ENCODE measurements around the gene MYL7.

Gene MYL7

DNA sequence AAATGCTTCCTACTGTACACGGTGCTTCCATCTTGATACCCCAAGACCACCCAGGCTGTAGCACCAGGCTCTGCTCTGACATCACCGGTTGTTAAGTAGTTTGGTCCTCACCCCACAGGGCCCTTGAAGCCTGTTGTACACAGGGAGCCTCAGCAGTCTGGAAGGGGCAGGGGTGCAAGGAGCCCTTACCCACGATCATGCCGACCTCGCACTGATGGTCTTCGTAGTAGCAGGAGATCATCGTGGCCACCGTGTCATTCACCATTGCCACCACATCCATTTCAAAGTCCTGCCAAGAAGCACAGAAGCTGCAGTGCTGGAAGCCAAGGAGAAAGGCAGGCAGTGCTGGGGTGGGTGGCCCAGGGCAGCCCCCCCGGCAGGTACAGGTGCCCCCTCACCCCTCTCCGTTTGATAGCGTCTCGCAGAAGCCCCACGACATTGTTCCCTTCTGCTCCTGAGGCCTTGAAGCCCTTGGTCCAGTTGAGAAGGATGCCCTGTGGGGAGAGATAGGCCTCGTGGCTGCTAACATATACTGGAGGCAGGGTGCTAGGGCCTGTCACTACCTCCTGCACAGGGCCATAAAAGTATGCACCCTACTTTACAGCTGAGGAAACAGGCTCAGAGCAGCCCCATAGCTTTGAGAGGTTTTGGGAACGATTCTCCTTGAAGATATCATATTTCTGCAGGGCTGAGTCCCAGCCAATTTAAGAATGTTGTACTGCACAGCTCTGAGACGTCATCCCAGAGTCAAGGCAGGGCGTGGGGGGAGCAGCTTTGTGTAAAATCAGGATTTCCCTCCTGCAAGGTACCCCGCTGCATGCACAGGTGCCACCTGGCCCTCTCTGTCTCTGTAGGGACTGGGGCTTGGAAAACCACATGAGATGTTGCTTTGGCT, 8.7 kb upstream of the MYL7 start:
- no peak for DNase-seq

DNA sequence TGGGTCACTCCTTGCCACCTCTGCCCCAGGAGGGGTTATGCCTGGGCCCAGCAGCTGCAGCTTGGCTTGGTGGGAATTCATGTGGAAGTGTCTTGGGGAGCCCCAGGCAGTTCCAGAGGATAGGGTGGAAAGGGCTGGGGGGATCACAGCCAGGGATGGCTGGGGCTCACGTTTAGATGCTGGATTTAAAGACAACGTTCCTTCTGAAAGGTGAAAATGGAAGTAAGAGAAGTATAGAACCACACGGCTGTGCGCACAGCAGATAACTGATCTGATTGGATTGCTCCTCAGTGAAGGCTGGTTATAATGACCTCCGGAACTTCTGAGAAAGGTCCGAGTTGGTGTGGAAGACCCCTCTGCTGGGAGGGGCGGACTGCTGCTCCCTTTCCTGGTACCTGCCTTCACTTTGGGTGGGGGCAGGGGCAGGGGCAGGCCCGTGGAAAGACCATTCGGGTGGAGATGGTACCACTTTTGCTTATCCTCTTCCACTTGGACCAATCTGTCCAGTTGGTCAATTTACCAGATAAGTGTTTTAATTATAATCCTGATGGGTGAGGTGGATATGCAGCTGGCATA, 7.9 kb upstream of the MYL7 start:
- DNase-seq: no peak

DNA sequence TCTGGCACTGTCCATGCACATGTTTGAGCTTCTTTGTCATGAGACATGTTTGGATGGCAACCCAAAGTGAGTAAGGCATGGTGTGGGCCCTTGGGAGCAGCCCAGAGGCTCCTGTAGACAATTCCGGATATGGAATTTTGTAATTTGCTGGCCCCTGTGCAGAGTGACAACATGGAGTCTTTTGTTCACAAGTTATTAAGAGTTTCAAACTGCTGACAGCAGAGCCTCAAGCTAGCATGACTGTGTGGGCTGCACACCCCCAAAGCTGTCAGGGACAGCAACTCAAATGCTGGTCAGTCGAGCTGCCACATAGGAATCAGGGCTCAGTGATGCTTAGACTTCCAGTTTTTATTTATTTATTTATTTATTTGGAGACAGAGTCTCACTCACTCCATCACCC, 7.0 kb upstream of the MYL7 start:
- no peak for DNase-seq

DNA sequence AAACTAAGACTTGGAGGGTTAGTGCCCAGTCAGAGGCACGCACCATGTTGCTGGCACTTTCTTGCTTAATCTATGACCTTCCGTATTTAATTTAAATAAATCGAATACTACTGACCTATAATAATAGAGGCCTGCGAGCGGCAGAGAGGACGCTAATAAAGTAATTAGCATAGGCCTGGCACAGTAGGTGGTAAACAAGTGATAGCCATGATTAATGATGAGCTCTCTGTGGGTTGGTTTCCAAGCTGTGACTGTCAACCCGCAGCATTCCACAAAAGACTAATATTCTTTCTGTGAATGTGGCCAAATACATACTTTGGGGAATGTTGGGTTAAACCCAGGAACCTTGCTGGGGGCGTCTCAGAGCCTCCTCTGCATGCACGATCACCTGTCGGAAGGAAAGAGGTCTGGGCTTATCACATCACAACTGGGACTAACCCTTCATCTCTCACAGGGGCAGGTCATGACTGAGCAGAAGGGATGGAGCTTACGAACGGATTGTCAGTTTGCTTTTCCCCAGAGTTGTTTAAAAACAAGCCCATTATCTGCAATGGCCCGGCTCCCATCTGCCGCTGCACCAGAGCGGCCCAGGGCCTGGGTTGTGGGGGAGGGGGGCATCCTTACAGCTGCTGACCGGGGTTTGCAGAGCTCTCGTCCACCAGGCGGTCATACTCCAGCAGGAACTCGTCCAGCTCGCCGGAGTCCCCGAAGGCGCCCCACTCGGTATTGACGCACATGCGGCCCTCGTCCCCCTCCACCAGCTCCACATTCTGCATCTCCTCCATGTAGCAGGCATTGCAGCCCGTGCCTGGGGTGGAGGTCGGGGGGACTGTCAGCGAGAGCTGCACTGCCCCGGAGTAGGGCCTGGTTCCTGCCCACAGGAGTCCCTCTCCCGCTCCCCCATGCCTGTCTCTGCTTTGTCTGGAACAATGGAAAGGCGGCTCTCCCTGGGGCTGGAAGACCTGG, 6.2 kb upstream of the MYL7 start:
- DNase-seq: no peak

DNA sequence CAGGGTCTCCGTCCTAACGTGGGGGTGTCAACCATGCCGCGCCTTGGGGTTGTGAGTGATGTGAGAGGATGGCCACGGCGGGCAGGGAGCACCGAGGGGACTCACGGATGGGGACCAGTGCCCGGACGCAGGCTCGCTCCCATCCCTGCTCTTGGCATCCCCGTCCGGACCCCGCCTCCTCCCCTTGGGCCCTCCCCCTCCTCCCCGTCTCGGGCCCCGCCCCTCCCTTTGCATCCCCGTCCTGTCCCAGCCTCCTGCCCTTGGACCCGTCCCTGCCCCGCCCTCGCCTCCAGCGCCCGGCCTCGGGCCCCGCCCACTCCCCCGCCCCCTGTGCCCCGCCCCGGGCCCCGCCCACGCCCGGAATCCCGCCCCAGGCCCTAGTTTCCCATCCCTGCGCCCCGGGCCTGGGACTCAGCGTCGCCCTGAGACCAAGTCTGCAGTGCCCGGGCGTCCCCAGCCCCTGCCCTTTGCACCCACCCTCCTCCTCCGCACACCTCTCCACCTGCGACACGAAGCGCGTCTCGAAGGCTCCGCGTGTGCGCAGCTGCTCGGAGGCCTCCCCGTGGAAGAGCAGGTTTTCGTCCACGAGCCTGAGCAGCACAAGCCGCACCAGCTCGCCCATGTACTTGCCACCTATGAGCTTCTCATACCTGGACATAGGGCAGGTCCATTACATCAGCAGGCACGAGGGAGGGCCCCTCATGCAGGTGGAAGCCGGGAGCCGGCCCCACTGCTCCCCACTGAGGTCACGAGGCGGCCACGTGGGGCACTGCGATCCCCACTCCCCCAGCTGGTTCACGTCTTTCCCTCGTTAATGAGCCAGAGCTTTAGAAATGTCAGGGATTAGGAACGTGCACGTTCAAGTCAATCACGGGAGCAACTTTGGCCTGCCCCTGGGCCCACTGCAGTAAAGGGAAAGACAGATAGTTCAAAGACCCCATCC, 5.1 kb upstream of the MYL7 start:
- DNase-seq: peak; percentile 66 to 67

DNA sequence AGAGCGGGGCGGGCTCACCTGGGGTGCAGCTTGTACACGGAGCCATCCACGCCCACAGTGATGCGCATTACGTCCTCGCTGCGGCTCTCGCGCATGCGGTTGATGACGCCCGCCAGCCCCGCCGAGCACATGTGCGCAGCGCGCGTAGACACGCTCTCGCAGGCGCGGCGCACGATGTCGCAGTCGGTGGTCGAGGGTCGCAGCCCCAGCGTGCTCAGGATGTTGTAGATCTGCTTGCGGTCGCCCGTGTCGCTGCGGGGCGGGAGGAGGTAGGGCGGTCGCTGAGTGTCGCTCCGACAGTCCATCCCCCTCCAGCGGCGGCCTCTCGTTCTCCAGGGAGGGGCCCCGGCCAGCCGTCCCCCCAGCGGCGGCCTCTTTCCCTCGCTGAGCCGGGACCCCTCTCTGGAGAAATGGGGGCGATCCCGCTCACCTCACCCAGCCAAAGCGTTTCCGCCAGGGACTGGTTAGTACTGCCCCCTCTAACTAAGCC, 4.4 kb upstream of the MYL7 start:
- DNase-seq: peak; percentile 61 to 78

DNA sequence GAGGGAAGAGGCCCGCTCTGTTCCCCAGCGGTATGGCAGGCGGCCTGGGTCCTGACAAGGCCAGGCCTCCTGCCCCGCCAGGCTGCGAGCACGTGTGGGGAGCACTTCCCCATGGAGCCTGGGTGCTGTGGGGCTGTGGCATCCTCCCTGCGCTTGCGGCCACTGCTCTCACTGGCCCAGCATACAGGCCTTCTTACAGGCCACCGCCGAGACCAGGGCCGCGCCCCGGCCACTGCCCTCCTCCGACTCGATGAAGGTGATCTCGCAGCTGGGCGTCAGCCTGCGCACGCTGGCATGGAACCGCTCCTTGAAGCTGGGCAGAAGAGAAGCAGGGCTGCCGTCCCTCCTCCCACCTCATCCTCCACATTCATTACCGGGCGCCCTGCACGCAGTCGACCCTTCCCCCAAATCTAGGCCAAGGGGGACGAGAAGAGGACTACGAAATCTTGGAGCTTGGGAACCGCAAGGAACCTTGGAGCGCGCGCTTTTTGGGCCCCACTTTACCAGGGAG, 3.9 kb upstream of the MYL7 start:
- peak in 1 of 2 experiments; percentile 2 for DNase-seq

DNA sequence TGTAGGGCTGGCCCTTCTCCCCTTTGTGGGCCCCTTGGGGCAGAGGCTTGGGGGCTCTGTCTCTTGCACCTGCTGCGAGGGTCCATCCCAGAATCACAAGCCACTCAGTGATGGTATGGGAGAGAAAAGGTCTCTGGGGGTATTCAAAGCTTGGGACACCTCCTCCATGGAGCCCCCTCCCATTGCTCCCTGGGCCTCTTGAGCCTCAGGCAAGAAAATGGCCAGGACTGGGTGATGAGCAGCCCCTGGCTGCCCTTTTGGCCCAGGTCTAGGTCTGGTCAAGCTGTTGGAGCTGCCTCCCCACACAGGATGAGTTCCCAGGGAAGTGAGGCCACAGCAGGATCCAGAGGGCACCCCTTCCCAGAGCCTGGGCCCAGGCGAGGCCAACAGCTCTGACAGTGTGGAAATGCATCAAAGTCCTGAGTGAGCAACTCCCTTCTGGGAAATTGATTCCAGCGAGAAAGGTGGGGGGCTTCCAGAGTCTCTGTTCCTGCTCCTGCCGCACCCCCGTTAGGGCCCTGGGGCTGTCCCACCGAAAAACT, 3.4 kb upstream of the MYL7 start:
- DNase-seq: no peak

DNA sequence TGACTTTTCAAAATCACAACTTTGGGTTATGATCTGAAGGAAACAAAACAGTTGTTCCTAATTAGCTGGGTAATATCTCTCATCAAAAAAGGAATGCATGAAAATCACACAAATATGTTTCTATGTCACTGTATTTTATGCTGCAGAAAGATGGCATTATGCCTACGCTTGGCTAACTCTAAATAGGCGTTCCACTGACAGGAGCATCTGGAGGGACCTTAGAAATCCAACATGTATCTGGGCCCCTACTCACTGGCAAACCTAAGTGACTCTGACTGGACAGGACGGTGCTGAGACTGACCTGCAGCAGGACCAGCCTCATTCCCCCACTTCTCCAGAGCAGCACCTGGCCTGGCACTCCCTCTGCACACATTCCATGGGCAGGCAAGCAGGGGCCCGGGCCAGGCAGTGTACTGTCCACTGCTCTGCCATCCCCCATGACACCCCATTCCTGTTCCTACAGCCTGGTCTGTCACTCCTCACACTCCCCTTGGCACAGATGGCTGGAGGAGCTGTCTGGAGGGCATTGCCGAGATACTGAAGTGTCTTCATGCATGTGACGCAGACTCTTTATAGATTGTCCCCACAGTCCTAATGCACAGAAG, 2.6 kb upstream of the MYL7 start:
- no peak for DNase-seq

DNA sequence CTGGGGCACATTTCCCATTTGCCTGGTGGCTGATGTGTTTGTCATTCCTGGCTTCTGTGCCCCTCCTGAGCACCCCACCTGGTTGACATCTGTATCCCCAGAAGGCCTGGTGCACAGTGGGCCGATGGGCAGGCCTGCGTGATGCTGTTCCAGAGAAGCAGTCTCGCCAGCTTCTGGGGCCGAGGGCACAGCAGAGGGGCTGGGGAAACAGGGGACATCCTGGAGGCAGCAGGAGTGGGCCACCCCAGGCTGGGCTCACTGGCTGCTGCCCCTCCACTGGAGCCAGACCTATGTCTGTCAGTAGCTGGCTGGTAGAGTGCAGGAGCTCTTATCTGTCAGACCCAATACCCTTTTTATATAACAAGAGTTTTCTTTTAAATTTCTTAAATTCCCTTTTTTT, 896 bp upstream of the MYL7 start:
- DNase-seq: no peak

DNA sequence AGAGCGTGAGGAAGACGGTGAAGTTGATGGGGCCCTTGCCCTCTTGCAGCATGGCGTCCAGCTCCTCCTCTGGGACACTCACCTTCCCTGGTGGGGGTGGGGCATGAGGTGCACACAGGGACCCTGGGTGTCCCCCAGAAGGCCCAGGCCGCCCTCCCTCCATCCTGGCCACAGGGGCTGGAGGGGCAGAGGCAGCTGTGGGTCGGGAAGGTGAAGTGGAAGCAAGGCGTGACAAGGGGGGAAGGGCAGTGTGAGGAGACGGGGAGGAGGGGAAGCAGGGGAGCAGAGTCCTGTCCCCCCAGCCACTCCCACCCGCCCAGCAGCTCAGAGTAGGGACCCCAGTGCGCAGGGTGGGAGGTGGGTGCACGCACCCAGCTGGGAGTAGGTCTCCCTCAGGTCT, 791 bp downstream of the MYL7 start:
- DNase-seq: no peak

DNA sequence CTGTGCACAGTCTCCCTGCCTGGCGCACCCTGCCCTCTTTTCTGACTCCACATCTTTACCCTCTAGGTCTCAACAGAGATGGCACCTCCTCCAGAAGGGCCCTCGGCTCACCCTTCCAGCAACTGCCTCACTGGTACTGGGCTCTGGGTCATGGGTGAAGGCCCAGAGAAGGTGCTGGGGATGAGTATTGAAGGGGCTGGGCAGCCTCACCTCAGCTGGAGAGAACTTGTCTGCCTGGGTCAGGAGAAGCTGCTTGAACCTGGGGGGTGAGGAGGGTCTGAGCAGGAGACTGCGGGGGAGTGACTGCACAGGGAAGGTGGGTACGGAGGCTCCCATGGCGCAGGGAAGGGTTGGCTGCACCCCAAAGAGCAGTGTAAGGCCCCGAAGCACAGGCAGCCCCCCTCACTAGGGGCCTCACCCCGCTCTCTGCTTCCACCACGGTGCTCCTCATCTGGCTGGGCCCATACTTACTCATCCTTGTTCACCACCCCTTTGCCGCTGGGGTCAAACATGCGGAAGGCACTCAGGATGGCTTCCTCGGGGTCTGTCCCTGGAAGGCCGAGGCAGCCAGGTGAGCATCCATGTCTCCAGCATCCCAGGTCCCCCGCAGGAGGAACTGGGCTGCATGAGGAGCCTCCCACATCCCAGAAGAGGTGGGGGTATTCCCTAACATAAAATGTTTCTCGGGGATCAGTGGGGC, 1.7 kb downstream of the MYL7 start:
- DNase-seq: no peak

DNA sequence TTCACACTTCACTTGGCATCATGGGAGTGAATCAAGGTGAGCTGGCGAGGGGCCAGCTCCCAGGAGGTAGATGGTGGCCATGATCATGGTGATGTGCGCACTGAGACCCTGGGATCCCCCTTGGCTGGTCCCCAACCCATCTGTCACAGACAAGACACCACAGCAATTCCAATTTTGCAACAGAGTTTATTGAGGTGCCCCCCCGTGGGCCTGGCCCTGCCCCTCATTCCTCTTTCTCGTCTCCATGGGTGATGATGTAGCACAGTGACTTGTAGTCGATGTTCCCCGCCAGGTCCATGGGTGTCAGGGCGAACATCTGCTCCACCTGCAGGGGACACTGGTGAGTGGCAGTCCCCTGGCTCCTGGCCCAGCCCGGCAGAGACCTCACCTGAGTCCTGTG, 2.4 kb downstream of the MYL7 start:
- DNase-seq: no peak

DNA sequence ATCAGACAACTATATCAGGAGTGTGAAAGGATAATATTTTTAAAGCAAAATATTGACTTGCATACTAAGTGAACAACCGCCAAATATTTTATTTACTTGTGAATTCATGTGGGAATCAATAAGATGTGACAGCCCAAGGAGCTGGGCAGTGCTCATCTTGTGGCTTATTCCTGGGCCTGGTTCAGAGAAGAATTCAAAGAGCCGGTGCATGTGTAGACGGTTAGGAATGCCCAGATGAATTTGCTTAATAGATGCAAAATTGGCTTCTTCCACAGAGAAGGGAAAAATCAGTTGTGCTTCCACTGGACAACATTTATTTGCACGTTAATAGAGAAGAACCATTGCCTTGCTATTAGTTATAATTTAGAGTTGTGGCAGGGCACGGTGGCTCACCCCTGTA, 4.4 kb downstream of the MYL7 start:
- no peak for DNase-seq

DNA sequence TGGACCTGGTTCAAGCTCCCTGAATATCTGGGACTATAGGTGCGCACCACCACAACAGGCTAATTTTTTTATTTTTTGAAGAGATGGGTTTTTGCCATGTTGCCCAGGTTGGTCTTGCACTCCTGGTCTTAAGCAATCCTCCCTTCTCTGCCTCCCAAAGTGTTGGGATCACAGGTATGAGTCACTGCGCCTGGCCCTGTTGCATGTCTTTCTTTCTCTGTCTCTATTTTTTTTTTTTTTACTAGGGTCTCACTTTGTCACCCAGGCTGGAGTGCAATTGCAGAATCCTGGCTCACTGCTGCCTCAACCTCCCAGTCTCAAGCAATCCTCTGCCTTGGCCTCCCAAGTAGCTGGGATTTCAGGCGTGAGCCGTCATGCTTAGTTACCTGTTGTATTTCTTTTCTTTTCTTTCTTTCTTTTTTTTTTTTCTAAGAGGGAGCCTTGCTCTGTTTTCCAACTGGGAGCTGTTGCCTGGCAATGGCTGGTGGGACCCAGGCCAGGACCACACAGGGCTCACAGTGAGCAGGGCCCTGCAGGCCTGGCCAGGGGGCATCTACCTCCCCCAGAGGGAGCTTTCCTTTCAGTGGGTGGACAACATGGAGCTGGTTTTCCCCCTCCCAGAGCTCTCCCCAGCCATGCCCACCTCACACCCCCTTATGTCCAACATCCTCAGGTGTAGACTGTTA, 6.0 kb downstream of the MYL7 start:
- DNase-seq: no peak

DNA sequence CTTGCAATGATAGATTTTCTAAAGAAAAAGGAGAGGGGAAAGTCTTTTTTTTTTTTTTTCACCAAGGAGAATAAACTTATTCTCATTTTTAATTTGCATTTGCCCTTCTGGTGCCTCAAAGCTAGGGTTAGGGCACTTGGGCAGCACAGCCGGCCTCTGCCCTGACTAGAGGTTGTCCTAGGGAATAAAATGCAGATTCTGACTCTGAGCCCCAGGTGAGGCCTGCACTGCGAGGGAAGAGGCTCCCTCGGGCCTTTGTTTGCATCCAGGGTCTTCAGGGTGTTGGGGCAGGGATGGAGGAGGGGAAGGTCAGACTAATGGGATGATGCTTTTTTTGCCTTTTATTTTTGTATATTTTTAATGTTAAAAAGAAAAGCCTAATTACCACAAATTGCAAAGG, 7.8 kb downstream of the MYL7 start:
- DNase-seq: no peak

DNA sequence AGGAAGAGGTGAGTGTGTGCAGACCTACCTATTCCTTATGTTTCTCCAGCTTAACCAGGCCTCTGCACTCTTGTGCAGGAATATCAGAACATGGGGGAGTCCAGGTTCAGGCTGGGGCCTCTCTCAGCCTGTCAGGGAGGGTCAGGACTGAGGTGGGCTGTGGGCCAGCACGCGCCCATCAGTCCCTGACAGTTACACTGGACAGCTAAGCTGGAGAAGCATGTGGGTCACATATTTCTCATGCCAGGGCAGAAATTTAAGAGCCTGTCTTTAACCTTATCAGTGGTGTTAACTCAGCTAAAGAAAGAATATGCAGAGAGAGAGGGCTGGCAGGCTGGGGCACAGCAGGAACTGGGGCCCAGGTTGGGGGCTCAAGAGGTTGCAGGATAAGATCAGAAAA, 9.1 kb downstream of the MYL7 start:
- no peak for DNase-seq

DNA sequence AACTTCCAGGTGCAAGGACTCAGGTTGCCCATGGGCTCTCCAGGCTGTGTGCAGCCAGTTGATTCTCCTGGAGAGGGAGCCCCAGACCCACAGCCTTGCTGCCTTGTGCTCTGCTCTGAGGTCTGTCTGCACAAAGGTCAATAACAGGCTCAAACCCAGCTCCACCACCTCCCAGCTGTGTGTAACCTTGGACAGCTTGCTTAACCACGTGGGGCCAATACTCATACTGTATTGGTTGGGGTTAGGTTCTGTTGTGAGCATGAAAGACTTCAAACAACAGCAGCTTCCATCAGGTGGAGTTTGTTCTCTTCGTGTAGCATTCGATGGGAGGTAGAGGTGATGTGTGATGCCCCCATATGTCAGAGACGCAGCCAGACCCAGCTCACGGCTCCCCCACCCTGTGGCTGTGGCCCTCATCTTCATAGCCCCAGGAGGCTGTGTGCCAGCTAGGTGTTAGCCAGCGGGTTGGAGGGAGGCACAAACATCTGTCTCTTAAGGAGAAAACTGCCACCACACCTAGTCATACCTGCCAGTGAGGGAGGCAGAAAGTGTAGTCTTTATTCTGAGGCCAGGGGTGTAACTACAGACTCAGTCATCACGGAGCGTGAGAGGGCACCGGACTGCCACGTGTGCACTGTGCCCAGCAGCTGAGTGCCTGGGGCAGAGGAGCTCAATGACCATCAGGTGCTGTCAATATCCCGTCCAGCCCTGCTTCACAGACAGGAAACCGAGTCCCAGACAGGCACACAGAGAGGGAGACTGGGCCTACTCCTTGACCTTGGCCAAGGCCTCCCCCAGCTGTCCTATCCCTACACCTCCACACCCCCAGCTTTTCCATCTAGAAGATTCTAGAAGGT, 9.7 kb downstream of the MYL7 start:
- DNase-seq: no peak

Data from stimulated activated CD4-positive, alpha-beta T cell treated with anti-CD3 and anti-CD28 coated beads, Interleukin-4, amount 100 ng/mL, for 4 hours (primary cell).